GM12878 (cell line): Measurements from ENCODE around the gene TEKT5.

Experiments
- ATF2 ChIP-seq: IDR thresholded peaks from 2 replicates; pipeline ENCODE4 v1.6.1; 2012; ENCODE audit warnings: low read length, inconsistent platforms
- CTCF ChIP-seq, 3 experiments: IDR thresholded peaks in 2 of 3; conservative IDR thresholded peaks in 1 of 3; 2 replicates each; pipeline ENCODE4 v1.5.1; 2011; ENCODE audit warnings: low read depth in 3 of 3, low read length in 3 of 3, mild to moderate bottlenecking in 3 of 3, control low read depth in 2 of 3, moderate library complexity in 2 of 3, inconsistent platforms in 1 of 3, mixed read lengths in 1 of 3; ENCODE audit not compliant: control insufficient read depth in 2 of 3, insufficient read depth in 1 of 3; ENCODE audit errors: extremely low read depth in 1 of 3
- EZH2 ChIP-seq: IDR thresholded peaks from 2 replicates; pipeline ENCODE4 v1.6.1; 2012; ENCODE audit warnings: low read depth, mild to moderate bottlenecking, control low read depth, inconsistent platforms, low read length, borderline replicate concordance; ENCODE audit not compliant: control insufficient read depth
- MEF2B ChIP-seq: fragments of 450-650 bp; IDR thresholded peaks from 2 replicates; pipeline ENCODE4 v1.6.1; 2018; ENCODE audit warnings: mild to moderate bottlenecking, moderate library complexity; ENCODE audit not compliant: partially characterized antibody, poor library complexity, severe bottlenecking
- POLR2A ChIP-seq: IDR thresholded peaks from 2 replicates; pipeline ENCODE4 v1.6.1; 2011; ENCODE audit warnings: low read depth, mild to moderate bottlenecking, low read length
- RELB ChIP-seq: fragments of 450-650 bp; IDR thresholded peaks from 2 replicates; pipeline ENCODE4 v1.6.1; 2017; ENCODE audit warnings: low read depth, mild to moderate bottlenecking, moderate library complexity
- SIN3A ChIP-seq: IDR thresholded peaks from 2 replicates; pipeline ENCODE4 v1.6.1; 2012; ENCODE audit warnings: low read depth, low read length, improper control_type of control experiment
- SMC3 ChIP-seq: IDR thresholded peaks from 2 replicates; pipeline ENCODE4 v1.6.1; 2011; ENCODE audit warnings: low read length, improper control_type of control experiment, borderline replicate concordance
- ZBED1 ChIP-seq: IDR thresholded peaks from 2 replicates; pipeline ENCODE4 v1.6.1; 2016; ENCODE audit warnings: borderline replicate concordance

DNA sequence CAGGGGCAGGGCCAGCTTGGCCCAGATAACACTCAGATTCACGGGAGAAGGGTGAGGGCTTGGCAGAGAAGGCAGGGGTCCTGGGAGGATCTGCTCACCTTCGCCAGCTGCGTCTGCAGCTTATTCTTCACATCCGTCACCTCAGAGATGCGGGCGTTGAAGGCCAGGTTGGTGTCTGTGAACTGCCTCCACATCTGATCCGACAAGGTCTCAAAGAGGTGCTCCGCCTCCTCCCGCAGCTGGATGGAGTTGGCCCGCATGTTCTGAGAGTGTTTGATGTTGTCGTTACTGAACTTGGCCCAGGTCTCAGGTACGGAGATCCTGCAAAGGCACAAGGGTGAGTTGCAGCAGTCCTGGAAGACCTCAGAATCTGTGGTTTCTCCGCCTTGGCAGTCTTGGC lies 18.9 kb downstream of the TEKT5 start:
- TF ChIP-seq POLR2A (no peak), RELB (no peak), CTCF (IDR thresholded peaks at IDR 0.05 in 2 of 3, conservative IDR thresholded peaks at IDR 0.05 in 1 of 3; ENCODE audit: control insufficient read depth in 2 of 3, extremely low read depth in 1 of 3, insufficient read depth in 1 of 3, low read depth in 3 of 3, low read length in 3 of 3) (no peak), SMC3 (no peak), ATF2 (no peak), ZBED1 (no peak), EZH2 (no peak), MEF2B (no peak), SIN3A (no peak)
